ENCODE data around the gene TSPAN18. TPM values are rescaled to one million over a fixed set of nuclear protein-coding genes. Genes with fewer than 3 reads are reported as not detected.

TSPAN18 gene
- total and polyA plus RNA-seq, 2 experiments from 2014 or later, result 9.5 to 21.5 TPM

DNA sequence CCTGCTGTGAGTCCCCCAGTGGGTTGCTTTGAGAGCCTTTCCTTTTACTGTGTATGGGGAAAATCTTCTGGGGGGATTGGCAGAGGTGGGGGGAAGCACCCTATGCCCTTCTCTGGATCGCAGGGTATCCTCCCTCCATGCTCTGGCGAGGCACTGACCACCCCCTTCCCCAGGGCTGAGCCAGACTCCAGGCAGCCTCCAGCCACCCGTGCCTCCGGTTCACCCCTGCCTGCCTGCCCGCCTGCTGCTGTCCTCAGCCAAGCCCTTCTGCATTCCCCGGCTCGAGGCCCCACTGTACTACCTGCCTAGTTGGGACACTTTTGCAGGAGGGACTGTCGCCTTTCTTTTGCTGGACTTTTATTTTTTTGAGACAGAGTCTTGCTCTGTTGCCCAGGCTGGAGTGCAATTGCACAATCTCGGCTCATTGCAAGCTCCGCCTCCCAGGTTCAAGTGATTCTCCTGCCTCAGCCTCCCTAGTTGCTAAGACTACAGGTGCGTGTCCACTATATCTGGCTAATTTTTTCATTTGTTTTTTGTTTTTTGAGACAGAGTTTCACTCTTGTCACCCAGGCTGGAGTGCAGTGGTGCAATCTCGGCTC lies 247.7 kb downstream of the TSPAN18 start:
- Histone ChIP-seq H3K79me2 (no peaks in the 10 kb centered on the region), H3K36me3 (replicated peaks; ENCODE audit: insufficient read depth, low read depth) (no peaks in the 10 kb centered on the region), H3K27me3 (no peaks in the 10 kb centered on the region), H3K9me3 (ENCODE audit: low read depth) (no peaks in the 10 kb centered on the region), H3K4me3 (no peak overlapping the region), H3K4me1 (ENCODE audit: insufficient read depth) (peaks cover 30% of the 10 kb centered on the region), H3K9me2 (replicated peaks; ENCODE audit: insufficient read depth) (no peaks in the 10 kb centered on the region), H3K4me2 (no peak overlapping the region), H2AFZ (no peak overlapping the region), H4K20me1 (ENCODE audit: insufficient read depth, poor library complexity, severe bottlenecking) (no peaks in the 10 kb centered on the region), H3K27ac (no peak overlapping the region)
- TF ChIP-seq EZH2phosphoT487 (IDR thresholded peaks at IDR 0.05; ENCODE audit: low read depth, severe bottlenecking, unreplicated experiment), result no peak
- TF ChIP-seq EZH2 (IDR thresholded peaks at IDR 0.05; ENCODE audit: borderline replicate concordance), result no peak
- TF ChIP-seq, protein P1, sequence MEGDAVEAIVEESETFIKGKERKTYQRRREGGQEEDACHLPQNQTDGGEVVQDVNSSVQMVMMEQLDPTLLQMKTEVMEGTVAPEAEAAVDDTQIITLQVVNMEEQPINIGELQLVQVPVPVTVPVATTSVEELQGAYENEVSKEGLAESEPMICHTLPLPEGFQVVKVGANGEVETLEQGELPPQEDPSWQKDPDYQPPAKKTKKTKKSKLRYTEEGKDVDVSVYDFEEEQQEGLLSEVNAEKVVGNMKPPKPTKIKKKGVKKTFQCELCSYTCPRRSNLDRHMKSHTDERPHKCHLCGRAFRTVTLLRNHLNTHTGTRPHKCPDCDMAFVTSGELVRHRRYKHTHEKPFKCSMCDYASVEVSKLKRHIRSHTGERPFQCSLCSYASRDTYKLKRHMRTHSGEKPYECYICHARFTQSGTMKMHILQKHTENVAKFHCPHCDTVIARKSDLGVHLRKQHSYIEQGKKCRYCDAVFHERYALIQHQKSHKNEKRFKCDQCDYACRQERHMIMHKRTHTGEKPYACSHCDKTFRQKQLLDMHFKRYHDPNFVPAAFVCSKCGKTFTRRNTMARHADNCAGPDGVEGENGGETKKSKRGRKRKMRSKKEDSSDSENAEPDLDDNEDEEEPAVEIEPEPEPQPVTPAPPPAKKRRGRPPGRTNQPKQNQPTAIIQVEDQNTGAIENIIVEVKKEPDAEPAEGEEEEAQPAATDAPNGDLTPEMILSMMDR (IDR thresholded peaks at IDR 0.05; ENCODE audit: poor library complexity), result no peak
- DNase-seq (ENCODE audit: low spot score), result no peak
- WGBS (ENCODE audit: low lambda C conversion rate, missing lambda C conversion rate), result 83% methylated on average over 12 of the region's 12 CpGs

- peaks cover 34% of the 10 kb centered on the region for H3K4me1 ChIP-seq (ENCODE audit: insufficient read depth)
- H3K27me3 ChIP-seq, result no peaks in the 10 kb centered on the region
- no peaks in the 10 kb centered on the region for H3K79me2 ChIP-seq
- no peak overlapping the region for H3K4me2 ChIP-seq
- no peaks in the 10 kb centered on the region for H4K20me1 ChIP-seq (ENCODE audit: insufficient read depth, poor library complexity, severe bottlenecking)
- H3K27ac ChIP-seq, result no peak overlapping the region
- H3K9me2 ChIP-seq (replicated peaks; ENCODE audit: insufficient read depth), result no peaks in the 10 kb centered on the region
- H3K36me3 ChIP-seq (replicated peaks; ENCODE audit: insufficient read depth, low read depth), result no peaks in the 10 kb centered on the region
- no peaks in the 10 kb centered on the region for H3K9me3 ChIP-seq (ENCODE audit: low read depth)
- H3K4me3 ChIP-seq, result no peak overlapping the region
- 68% methylated on average over 5 of the region's 5 CpGs for WGBS (ENCODE audit: low lambda C conversion rate, missing lambda C conversion rate)
- H2AFZ ChIP-seq, result no peak overlapping the region
- DNase-seq (ENCODE audit: low spot score), result no peak
- TF ChIP-seq EZH2 (IDR thresholded peaks at IDR 0.05; ENCODE audit: borderline replicate concordance) (no peak), EZH2phosphoT487 (IDR thresholded peaks at IDR 0.05; ENCODE audit: low read depth, severe bottlenecking, unreplicated experiment) (no peak)
- TF ChIP-seq, protein P1 (IDR thresholded peaks at IDR 0.05; ENCODE audit: poor library complexity), result no peak
Observed at GRCh38 chr11:44976576-44976975, 249.8 kb downstream of the TSPAN18 start.

- Histone ChIP-seq H2AFZ (peak overlapping the region; percentile 26), H3K4me3 (no peak overlapping the region), H3K27ac (peak overlapping the region; percentile 52), H3K4me2 (no peak overlapping the region), H3K4me1 (ENCODE audit: insufficient read depth) (peaks cover 34% of the 10 kb centered on the region), H3K79me2 (no peaks in the 10 kb centered on the region), H4K20me1 (ENCODE audit: insufficient read depth, poor library complexity, severe bottlenecking) (no peaks in the 10 kb centered on the region), H3K36me3 (replicated peaks; ENCODE audit: insufficient read depth, low read depth) (no peaks in the 10 kb centered on the region), H3K9me3 (ENCODE audit: low read depth) (no peaks in the 10 kb centered on the region), H3K9me2 (replicated peaks; ENCODE audit: insufficient read depth) (no peaks in the 10 kb centered on the region), H3K27me3 (no peaks in the 10 kb centered on the region)
- no peak for TF ChIP-seq EZH2 (IDR thresholded peaks at IDR 0.05; ENCODE audit: borderline replicate concordance)
- TF ChIP-seq, protein P1 (IDR thresholded peaks at IDR 0.05; ENCODE audit: poor library complexity), result peak; percentile 30
- TF ChIP-seq EZH2phosphoT487 (IDR thresholded peaks at IDR 0.05; ENCODE audit: low read depth, severe bottlenecking, unreplicated experiment), result no peak
- WGBS (ENCODE audit: low lambda C conversion rate, missing lambda C conversion rate), result 38% methylated on average over 9 of the region's 9 CpGs
- no peak for DNase-seq (ENCODE audit: low spot score)
Observed at GRCh38 chr11:44977493-44977984, 250.8 kb downstream of the TSPAN18 start.
